HL-60/S4 (cell line): ENCODE results near the gene EXOC4.

ENCODE experiments used
- in situ Hi-C: fragments of 300-500 bp; cut with MboI; formaldehyde crosslinking; loops from 2 replicates; pipeline ENCODE4 v1.14.3; 2022; ENCODE audit warnings: low sequenced_read_pairs

The EXOC4 gene

DNA sequence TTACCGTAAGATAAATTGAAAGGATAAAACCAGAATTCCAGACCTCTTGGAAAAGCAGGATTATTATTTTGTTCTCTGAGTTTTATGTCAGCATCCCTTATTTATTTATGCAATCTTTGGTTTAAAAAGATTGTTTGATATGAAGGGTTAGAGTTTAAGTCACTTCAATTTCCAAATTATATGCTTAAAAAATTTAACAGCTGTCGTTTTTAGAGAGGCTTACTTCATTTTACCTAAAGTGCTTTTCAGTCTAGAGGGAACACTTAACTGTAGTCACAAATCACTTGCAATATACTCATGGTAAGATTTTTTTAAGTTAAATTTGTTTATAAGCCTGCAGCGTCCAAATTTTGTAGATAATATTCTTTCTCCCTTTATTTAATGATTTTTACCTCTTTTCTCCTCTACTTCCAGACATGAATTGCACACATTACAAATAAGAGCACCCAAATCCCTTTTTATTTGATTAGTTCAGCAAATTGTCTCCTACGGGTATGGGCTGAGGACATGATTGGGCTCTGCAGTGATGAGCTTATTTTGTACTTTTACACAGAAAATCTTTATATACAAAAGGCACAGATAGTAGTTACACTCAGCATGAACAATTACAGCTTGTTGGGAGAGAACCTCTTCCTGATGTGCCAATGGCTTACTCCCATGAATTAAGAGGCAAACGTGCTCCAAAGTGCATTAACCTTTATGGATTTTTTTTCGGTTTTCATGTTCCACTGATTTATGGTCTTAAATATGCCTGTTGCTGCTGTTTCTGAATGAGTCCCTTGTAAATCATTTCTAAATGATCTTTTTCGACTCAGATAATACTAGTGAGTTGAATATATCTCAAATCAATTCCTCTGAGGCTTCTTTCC is 555.0 kb downstream of the EXOC4 start:
- in situ Hi-C loops: no loop called here

DNA sequence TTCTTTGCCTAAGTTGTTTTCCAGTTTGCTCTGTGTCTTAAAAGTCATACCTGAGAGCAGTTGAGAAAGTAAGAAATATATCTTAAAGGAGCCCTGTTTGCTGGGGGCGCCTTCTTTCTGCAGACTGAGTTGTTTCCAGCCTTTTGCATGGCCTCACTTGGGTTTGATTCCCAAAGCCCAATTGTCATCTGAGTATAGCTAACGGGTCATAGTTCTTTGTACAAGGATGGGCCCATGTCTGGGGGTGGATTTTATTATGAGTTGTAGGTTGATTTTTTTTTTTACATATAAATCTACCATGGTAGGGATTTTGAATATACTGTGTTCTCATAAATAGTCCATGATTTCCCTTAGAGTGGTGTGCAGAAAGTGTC is 555.6 kb downstream of the EXOC4 start:
- in situ Hi-C loops: no loop called here

DNA sequence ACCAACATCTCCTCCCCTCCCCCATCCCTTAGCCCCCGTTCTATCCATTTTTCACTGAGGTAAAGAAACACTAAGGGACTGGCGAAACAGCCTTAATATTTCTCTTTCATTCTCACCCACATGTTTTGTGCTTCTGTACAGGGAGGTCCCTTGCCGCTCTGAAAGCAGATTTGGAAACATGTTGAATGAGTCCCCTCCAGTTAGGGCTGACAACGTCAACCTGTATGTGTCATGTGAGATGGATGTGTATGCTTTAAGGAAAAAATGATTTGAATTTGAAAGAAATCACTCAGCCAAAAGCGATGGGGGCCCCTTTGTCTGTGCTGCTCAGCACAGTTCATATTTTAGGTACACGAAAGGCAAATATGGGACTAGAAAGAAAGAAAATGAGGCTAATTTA is 560.0 kb downstream of the EXOC4 start:
- in situ Hi-C loops: no loop called here

DNA sequence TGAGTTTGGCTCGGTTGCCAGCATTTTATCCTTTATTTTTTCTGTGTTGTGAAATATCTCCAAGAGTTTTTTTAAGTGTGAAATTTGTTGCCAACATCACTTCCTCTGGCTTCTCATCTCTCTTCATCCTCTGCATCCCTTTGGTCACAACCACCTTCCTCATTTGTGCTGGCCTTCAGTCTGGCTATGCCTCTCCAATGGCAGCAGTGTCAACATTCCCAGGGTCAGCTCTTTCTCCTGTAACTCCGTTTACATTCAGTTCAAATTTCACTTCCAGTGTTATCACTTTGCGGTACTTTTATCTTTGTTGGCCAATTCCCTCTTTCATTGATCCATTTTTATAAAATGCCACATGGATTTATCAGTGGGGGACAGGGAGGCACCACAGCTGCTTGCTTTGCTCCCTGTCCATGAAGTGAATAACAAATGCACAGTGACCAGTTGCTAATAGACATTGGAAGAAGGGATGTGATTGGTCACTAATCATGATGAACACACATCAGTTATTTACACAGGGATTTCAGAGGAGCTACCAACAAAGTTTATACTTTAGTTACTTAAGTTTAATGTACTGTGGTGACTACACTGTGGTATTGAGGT is 562.8 kb downstream of the EXOC4 start:
- in situ Hi-C loops: no loop called here

- in situ Hi-C loops: no loop called here
These were observed 566.8 kb downstream of the EXOC4 start for GRCh38 chr7:133819695-133820094.

DNA sequence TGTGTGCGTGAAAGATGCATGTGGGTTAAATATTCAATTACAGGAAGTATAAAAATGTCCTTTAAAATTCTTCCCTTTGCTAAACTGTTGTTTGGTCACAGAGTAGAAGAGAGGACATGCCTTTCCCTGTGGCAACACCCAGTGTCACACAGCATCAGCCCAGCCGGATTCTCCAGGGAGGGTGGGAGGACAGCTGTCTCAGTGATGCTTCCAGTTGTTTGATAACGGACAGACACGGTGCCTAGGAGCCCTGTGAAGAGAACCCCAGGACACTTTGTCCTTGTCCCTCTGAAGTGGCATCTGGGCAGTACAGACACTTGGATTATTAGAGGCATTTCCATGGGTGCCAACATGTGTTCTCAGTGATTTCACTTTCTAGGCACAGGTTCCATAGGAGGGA is 567.7 kb downstream of the EXOC4 start:
- in situ Hi-C loops: no loop called here

DNA sequence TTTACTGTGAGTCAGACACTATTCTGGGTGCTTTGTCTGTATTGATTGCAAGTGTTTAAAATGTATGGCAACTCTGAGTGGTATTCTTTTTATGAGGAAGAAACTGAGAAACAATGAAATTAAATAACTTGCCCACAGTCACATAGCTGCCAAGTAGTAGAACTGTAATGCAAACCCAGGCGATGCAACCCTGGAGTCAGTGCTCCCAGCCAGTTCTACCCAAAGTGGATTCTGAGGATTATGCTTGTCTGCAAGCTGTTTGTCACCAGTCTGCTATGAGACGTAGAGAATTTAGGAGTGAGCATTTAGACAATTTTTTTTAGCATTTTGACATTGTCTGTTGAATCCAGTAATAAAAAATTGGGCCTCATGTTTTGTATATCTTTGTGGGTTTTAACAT is 568.3 kb downstream of the EXOC4 start:
- in situ Hi-C loops: no loop called here

DNA sequence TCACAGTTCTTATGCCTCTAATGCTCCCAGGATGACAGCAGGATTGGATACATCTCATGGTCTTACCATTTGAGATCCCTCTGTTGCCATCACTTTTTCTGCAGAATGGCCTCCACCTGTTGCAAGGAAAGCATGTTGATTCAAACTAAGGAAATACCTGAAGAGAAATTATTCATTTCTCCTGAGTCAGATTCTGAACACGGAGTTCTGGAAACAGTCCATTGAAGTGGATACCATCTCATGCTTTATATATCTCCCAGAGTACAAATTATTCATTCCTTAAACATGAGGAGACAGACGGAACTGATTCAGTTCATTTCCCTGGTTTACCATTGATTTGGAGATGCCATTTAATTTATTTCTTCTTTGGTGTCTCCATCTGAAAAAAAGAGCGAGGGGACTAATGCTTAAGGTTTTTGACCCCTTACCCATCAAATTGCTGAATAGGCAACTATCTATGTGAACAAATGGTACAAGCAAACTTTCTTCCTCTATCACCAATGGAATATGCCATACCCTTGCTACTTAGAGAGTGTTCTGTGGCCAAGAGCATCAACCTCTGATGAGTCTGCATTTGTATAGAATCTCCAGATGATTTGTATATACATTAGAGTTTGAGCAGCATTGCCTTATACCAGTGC is 569.2 kb downstream of the EXOC4 start:
- in situ Hi-C loops: no loop called here

DNA sequence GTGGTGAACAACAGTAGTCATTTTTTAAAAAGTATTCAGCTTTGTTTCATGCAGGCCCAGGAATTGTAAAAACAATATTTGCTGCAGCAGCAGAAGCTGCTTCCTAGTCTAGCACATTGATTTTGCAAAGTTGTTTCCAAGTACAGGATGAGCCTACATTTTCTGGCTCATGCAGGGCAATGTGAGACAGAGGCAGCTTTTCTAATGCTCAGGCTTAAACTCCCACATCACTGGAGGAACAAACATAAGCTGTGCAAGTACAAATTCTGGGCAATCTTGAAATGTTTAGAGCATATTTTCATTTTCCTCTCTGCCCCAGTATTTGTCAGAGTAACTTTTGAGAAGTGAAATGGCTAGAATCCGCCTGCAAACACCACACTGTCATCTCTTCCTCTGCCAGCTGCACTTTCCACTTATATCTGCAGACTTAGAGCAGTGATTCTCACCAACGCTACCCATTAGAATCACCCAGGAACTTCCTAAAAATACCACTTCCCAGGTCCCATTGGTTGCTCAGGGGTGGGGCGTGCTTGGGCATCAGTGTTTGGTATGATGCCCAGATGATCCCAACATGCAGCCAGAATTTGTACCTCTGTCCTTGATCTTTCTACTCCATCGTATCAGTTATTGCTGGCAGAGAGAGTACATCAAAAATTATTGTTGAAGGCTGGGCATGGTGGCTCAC is 570.1 kb downstream of the EXOC4 start:
- in situ Hi-C loops: no loop called here

DNA sequence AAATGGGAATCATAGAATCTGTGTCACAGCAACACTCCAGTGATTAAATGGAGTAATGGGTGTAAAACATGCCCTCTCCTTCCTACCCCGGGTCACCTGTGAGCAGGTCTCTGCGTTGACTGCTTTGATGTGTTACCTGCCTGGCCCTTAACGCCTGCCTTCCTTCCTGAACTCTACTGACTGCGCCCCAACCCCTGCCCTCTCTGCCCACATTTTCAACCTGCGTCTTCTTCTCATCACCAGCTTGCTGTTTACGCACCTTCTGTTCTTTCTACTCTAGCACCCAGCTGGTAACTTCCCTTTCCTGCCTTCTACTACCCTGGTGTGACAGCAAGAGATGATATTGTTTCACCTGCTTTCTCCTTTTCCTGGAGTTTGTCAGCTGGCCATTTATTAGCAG is 571.3 kb downstream of the EXOC4 start:
- in situ Hi-C loops: no loop called here

GRCh38 chr7:133827707-133828623 is 575.1 kb downstream of the EXOC4 start:
- in situ Hi-C loops: no loop called here

GRCh38 chr7:133828906-133829305 is 576.0 kb downstream of the EXOC4 start:
- in situ Hi-C loops: no loop called here

GRCh38 chr7:133829336-133829897 is 576.5 kb downstream of the EXOC4 start:
- in situ Hi-C loops: no loop called here

DNA sequence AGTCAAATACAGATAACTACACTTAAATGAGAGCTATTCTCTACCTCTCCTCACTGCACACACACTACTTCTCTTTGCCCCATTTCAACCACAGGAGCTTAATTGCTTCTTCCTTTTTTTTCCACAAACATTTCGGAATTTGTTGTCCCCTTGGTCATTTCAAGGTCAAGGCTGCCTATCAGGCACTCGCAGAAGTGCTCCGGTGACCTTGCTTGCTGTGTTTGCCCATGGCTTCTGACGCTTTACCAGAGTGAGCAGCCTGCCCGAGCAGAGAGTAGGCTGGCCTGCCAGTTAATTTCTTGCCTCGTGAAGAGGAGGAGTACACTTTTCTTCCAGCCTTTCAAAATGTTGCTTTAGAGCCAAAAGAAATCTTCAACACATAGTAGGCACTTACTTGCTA is 577.2 kb downstream of the EXOC4 start:
- in situ Hi-C loops: no loop called here

DNA sequence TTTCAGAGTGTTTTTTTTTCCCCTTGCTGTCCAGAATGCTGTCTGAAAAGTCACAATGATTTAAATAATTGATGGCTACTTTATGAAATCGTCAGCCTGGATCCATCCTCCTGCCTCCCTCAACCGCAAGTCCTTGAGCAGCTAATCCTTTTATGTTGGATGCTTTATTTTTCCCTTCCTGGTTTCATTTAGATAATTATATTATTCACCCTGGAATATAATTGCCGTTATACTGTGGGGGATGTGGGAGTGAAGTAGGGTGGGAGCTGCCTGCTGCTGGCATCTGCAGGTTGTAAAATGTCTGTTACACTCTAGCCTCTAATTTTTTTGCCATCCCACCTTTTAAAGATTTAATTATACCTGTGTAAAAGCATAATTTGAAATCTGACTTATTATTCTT is 583.8 kb downstream of the EXOC4 start:
- in situ Hi-C loops: no loop called here

DNA sequence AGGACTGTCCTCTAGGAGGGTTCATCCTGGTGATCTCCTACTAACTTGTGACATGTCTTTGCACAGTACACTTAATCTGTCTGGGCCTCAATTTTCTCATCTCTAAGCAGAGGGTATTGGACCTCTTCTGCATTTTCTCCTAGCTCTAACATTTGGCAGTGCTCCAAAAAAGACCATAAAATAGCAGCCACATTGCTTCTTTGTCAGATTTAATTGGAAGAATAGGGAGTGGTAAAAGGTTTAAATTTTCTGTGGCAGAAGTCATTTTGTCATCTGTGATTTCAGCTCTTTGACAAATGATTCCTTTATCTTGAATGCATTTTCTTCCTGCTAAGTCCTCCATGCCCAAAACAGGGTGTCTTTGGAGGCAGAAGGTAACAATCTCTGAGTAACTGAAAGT is 584.3 kb downstream of the EXOC4 start:
- in situ Hi-C loops: no loop called here

- in situ Hi-C loops: no loop called here
These were observed 586.2 kb downstream of the EXOC4 start for GRCh38 chr7:133839121-133839520.

DNA sequence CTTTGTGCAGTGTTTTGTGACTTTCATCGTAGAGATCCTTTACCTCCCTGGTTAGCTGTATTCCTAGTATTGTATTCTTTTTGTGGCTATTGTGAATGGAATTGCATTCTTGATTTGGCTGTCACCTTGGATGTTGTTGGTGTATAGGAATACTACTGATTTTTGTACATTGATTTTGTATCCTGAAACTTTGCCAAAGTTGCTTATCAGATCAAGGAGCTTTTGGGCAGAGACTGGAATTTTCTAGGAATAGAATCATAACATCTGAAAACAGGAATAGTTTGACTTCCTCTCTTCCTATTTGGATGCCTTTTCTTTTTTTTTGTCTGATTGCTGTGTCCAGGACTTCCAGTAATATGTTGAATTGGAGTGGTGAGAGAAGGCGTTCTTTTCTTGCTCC is 590.5 kb downstream of the EXOC4 start:
- in situ Hi-C loops: no loop called here

DNA sequence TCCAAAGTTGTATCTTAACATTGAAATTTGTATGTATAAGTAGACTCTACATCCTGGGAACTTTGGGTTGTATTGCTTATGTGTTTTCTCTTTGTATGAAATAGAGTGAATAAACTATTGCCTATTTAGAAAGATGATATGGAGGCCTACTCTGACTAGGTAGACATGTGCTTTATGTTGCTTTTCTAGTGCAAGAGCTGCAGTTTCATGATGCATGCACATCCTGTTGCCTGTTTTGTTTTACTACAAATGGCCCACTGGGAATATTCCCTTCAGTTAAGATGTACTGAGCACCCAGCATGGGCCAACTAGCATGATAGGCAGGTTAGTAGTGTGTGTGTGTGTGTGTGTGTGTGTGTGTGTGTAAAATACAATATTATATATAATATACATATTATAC is 592.1 kb downstream of the EXOC4 start:
- in situ Hi-C loops: no loop called here
